Fibroblast of skin of abdomen (primary cell): ENCODE measurements around the gene UPK3BL2. TPM values are rescaled to one million over a fixed set of nuclear protein-coding genes. Genes with fewer than 3 reads are reported as not detected.
"Not testable (repeated sequence)": the region's sequence is repeated elsewhere in the genome, so short reads cannot be mapped to it uniquely, and the experiment has no call there.

Experiments used
- DNase-seq: peaks from one replicate; pipeline ENCODE4 v3.0.0-alpha.2; 2013
- polyA plus RNA-seq, 2 experiments: library from polyadenylated mRNA; unstranded; fragments of 120-200 nt; gene quantifications; one replicate each; pipeline ENCODE4 v1.2.1, GENCODE V29; 2013; ENCODE audit not compliant: insufficient read length in 2 of 2

Gene UPK3BL2
- polyA plus RNA-seq (2013, experiment 1 of 2; ENCODE audit: insufficient read length) = 4.7 TPM
- polyA plus RNA-seq (2013, experiment 2 of 2; ENCODE audit: insufficient read length) = 4.7 TPM

- DNase-seq = not testable (repeated sequence)
Measured at GRCh38 chr7:102543596-102543995, at the start of gene UPK3BL2. Gene UPK3BL2 (minus strand): TSS chr7:102543696. CDS start chr7:102543636, 60 bp downstream.

GRCh38 chr7:102592477-102593019, 49.1 kb upstream of the UPK3BL2 start:
- not testable (repeated sequence) for DNase-seq

GRCh38 chr7:102589857-102590256, 46.4 kb upstream of the UPK3BL2 start:
- not testable (repeated sequence) for DNase-seq

- DNase-seq = not testable (repeated sequence)
Measured at GRCh38 chr7:102583495-102583894, 40.0 kb upstream of the UPK3BL2 start.

- not testable (repeated sequence) for DNase-seq
Measured at GRCh38 chr7:102581722-102582121, 38.2 kb upstream of the UPK3BL2 start.

- DNase-seq = not testable (repeated sequence)
Measured at GRCh38 chr7:102578486-102578885, 35.0 kb upstream of the UPK3BL2 start.

- not testable (repeated sequence) for DNase-seq
Measured at GRCh38 chr7:102577315-102578240, 34.1 kb upstream of the UPK3BL2 start.

GRCh38 chr7:102576363-102576762, 32.9 kb upstream of the UPK3BL2 start:
- DNase-seq = not testable (repeated sequence)

- DNase-seq = not testable (repeated sequence)
Measured at GRCh38 chr7:102574607-102575006, 31.1 kb upstream of the UPK3BL2 start.

- peak; percentile 92 for DNase-seq
Measured at GRCh38 chr7:102572261-102573239, 29.1 kb upstream of the UPK3BL2 start, which contains the start of gene POLR2J3. Gene POLR2J3 (minus strand): TSS chr7:102572583. CDS start chr7:102572521, 62 bp downstream.

GRCh38 chr7:102568620-102569019, 25.1 kb upstream of the UPK3BL2 start:
- DNase-seq = not testable (repeated sequence)

GRCh38 chr7:102550808-102551422, 7.4 kb upstream of the UPK3BL2 start, which contains the start of gene SPDYE2:
Gene SPDYE2 (plus strand): TSS chr7:102551226. CDS start chr7:102553256, 2,030 bp downstream.
- DNase-seq = not testable (repeated sequence)

GRCh38 chr7:102546353-102546752, 2.9 kb upstream of the UPK3BL2 start:
- not testable (repeated sequence) for DNase-seq

- DNase-seq = not testable (repeated sequence)
Measured at GRCh38 chr7:102545288-102545687, 1.8 kb upstream of the UPK3BL2 start.

- not testable (repeated sequence) for DNase-seq
Measured at GRCh38 chr7:102544372-102544771, 876 bp upstream of the UPK3BL2 start.

GRCh38 chr7:102542771-102543170, 725 bp downstream of the UPK3BL2 start:
- DNase-seq = not testable (repeated sequence)

GRCh38 chr7:102542083-102542482, 1.4 kb downstream of the UPK3BL2 start:
- DNase-seq = not testable (repeated sequence)

- DNase-seq = not testable (repeated sequence)
Measured at GRCh38 chr7:102540604-102541003, 2.9 kb downstream of the UPK3BL2 start.

GRCh38 chr7:102535062-102535615, 8.4 kb downstream of the UPK3BL2 start:
- not testable (repeated sequence) for DNase-seq

GRCh38 chr7:102532127-102532526, 11.4 kb downstream of the UPK3BL2 start:
- not testable (repeated sequence) for DNase-seq

- DNase-seq = not testable (repeated sequence)
Measured at GRCh38 chr7:102531583-102531982, 11.9 kb downstream of the UPK3BL2 start.
